ENCODE data around the gene LMX1A.

DNA sequence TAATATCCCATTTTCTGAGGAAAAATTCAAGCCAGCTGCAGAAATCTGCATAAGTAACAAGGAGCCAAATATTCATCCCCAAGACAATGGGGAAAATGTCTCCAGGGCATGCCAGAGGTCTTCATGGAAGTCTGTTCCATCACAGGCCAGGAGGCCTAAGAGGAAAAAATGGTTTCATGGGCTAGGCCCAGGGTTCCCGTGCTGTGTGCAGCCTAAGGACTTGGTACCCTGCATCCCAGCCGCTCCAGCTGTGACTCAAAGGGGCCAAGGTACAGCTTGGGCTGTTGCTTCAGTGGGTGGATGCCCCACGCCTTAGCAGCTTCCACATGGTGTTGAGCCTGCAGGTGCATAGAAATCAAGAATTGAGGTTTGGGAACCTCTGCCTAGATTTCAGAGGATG, 173.5 kb downstream of the LMX1A start:
- TF ChIP-seq REST (IDR thresholded peaks at IDR 0.05; ENCODE audit: insufficient replicate concordance, low read depth) (no peak), CTCF (IDR thresholded peaks at IDR 0.05; ENCODE audit: insufficient read depth, low read length) (no peak), POLR2AphosphoS5 (IDR thresholded peaks at IDR 0.05; ENCODE audit: low read depth) (no peak)
